Measurements from ENCODE around the gene ACTN3. TPM values are rescaled to one million over a fixed set of nuclear protein-coding genes. Genes with fewer than 3 reads are reported as not detected.

Gene ACTN3
- total and polyA plus RNA-seq, 3 donors from 2014 or later, result 1.7 to 6.8 (median 4.0) TPM

DNA sequence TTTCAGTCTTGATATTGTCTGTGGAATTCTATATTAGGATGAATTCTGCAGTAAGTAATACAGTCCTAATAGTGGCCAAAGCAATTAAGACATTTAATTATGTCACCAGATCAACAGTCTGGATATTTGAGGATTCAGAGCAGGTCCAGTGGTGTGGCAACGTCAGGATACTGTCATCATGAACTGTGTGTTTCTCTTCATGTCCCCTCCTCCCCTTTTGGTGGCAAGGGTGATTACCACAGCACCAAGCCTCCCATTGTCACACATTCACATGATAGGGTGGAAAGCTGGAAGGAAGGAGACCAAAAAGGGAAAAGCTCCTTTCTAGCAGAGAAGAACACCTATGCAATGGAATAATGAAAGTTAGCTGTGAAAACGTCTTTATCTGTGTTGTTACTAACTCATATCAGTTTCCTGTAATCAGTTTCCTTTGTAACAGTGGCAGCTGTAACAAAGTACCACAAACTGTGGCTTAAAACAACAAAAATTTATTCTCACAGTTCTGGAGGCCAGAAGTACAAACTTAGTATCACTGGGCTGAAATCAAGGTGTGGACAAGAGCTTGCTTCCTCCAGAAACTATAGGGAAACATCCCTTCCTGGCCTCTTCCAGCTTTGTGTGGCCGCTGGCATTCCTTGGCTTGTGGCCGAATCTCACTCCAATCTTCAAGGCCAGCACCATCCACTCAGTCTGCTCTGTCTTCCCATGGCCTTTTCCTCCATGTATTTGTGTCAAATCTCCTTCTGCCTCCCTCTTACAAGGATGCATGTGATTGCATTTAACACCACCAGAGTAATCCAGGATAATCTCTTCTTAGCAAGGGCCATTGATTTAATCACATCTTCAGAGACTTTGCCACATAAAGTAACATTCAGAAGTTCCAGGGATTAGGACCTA is 63.3 kb downstream of the ACTN3 start:
- no peaks in the 10 kb centered on the region for H3K9me3 ChIP-seq

DNA sequence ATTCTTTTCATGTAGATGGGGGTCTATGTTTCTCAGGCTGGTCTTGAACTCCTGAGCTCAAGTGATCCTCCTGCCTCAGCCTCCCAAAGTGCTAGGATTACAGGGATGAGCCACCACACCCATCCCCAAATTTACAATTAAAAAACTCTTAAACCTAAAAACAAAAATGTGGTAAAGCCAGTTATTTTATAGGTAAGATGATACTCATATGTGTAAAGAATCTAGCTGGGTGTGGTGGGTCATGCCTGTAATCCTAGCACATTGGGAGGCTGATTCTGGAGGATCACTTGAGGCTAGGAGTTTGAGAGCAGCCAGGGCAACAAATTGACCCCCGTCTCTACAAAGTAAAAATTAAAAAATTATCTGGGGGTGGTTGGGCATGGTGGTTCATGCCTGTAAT is 65.8 kb downstream of the ACTN3 start:
- TF ChIP-seq, protein P1, sequence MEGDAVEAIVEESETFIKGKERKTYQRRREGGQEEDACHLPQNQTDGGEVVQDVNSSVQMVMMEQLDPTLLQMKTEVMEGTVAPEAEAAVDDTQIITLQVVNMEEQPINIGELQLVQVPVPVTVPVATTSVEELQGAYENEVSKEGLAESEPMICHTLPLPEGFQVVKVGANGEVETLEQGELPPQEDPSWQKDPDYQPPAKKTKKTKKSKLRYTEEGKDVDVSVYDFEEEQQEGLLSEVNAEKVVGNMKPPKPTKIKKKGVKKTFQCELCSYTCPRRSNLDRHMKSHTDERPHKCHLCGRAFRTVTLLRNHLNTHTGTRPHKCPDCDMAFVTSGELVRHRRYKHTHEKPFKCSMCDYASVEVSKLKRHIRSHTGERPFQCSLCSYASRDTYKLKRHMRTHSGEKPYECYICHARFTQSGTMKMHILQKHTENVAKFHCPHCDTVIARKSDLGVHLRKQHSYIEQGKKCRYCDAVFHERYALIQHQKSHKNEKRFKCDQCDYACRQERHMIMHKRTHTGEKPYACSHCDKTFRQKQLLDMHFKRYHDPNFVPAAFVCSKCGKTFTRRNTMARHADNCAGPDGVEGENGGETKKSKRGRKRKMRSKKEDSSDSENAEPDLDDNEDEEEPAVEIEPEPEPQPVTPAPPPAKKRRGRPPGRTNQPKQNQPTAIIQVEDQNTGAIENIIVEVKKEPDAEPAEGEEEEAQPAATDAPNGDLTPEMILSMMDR (IDR thresholded peaks at IDR 0.05), result no peak
- no peak for TF ChIP-seq POLR2A (IDR thresholded peaks at IDR 0.05)
- Histone ChIP-seq H3K4me1 (peaks cover 26% of the 10 kb centered on the region), H3K36me3 (ENCODE audit: low read depth, missing control alignments) (no peaks in the 10 kb centered on the region), H3K4me3 (no peak overlapping the region), H3K27ac (no peak overlapping the region), H3K9me3 (no peaks in the 10 kb centered on the region), H3K27me3 (no peaks in the 10 kb centered on the region)
- WGBS, 2 donors, result 90 to 92% methylated on average over 1 of the region's 1 CpG
- intact Hi-C loops (cut with DNase I; ENCODE audit: low total_unique reads), result no loop called here
- no peak for DNase-seq

More for the DNA sequence above, 63.3 kb downstream of the ACTN3 start:
- Histone ChIP-seq H3K4me1 (peaks cover 29% of the 10 kb centered on the region), H3K27ac (peak overlapping the region in 1 of 2 donors; percentile 45), H3K27me3 (no peaks in the 10 kb centered on the region), H3K36me3 (ENCODE audit: low read depth, missing control alignments) (no peaks in the 10 kb centered on the region), H3K4me3 (no peak overlapping the region)
- intact Hi-C loops (cut with DNase I; ENCODE audit: low total_unique reads), result no loop called here
- TF ChIP-seq, protein P1 (IDR thresholded peaks at IDR 0.05), result no peak
- TF ChIP-seq POLR2A (IDR thresholded peaks at IDR 0.05), result no peak
- peak; percentile 53 for DNase-seq
- WGBS, 2 donors, result 51 to 56% methylated on average over 4 of the region's 4 CpGs

Other genes with a start within 250 kb of the ACTN3 start
- gene CD248, start 229.9 kb upstream of the ACTN3 start, total RNA-seq, result 1 to 10 TPM; 3.9 to 6.4 TPM
- 35.5 TPM for gene CD248, start 229.9 kb upstream of the ACTN3 start, polyA plus RNA-seq (ENCODE audit: insufficient read depth, low read depth, low replicate concordance)
- 1 to 10 TPM; 8.2 to 8.5 TPM for gene RIN1, start 210.5 kb upstream of the ACTN3 start, total RNA-seq
- gene RIN1, start 210.5 kb upstream of the ACTN3 start, polyA plus RNA-seq (ENCODE audit: insufficient read depth, low read depth, low replicate concordance), result 4.7 TPM
- 10 to 100 TPM; 55.5 to 59.4 TPM for gene BRMS1, start 201.8 kb upstream of the ACTN3 start, total RNA-seq
- 67.5 TPM for gene BRMS1, start 201.8 kb upstream of the ACTN3 start, polyA plus RNA-seq (ENCODE audit: insufficient read depth, low read depth, low replicate concordance)
- 10 to 100 TPM; 28.2 to 45.1 TPM for gene B4GAT1, start 199.3 kb upstream of the ACTN3 start, total RNA-seq
- gene B4GAT1, start 199.3 kb upstream of the ACTN3 start, polyA plus RNA-seq (ENCODE audit: insufficient read depth, low read depth, low replicate concordance), result 23.2 TPM
- 1 to 10 TPM; 1.6 to 3.1 TPM for gene SLC29A2, start 175.1 kb upstream of the ACTN3 start, total RNA-seq
- gene SLC29A2, start 175.1 kb upstream of the ACTN3 start, polyA plus RNA-seq (ENCODE audit: insufficient read depth, low read depth, low replicate concordance), result 1.2 TPM
- 1 to 10 TPM in 1 of 2 donors, under 1 TPM in 1; 0.50 to 1.4 TPM for gene NPAS4, start 125.9 kb upstream of the ACTN3 start, total RNA-seq
- gene NPAS4, start 125.9 kb upstream of the ACTN3 start, polyA plus RNA-seq (ENCODE audit: insufficient read depth, low read depth, low replicate concordance), result 0.09 TPM
- gene MRPL11, start 108.1 kb upstream of the ACTN3 start, total RNA-seq, result 10 to 100 TPM; 21.2 to 23.7 TPM
- 50.0 TPM for gene MRPL11, start 108.1 kb upstream of the ACTN3 start, polyA plus RNA-seq (ENCODE audit: insufficient read depth, low read depth, low replicate concordance)
- gene PELI3, start 80.0 kb upstream of the ACTN3 start, total RNA-seq, result 10 to 100 TPM; 13.0 to 17.7 TPM
- gene PELI3, start 80.0 kb upstream of the ACTN3 start, polyA plus RNA-seq (ENCODE audit: insufficient read depth, low read depth, low replicate concordance), result 10.2 TPM
- 10 to 100 TPM; 29.3 to 31.0 TPM for gene DPP3, start 66.5 kb upstream of the ACTN3 start, total RNA-seq
- 24.8 TPM for gene DPP3, start 66.5 kb upstream of the ACTN3 start, polyA plus RNA-seq (ENCODE audit: insufficient read depth, low read depth, low replicate concordance)
- gene BBS1, start 36.3 kb upstream of the ACTN3 start, total RNA-seq, result 10 to 100 TPM; 86.1 to 89.3 TPM
- 42.9 TPM for gene BBS1, start 36.3 kb upstream of the ACTN3 start, polyA plus RNA-seq (ENCODE audit: insufficient read depth, low read depth, low replicate concordance)
- gene ZDHHC24, start 855 bp upstream of the ACTN3 start, total RNA-seq, result 10 to 100 TPM; 20.7 to 23.3 TPM
- gene ZDHHC24, start 855 bp upstream of the ACTN3 start, polyA plus RNA-seq (ENCODE audit: insufficient read depth, low read depth, low replicate concordance), result 9.2 TPM
- 100 to 1,000 TPM; 125 to 164 TPM for gene CTSF, start 21.7 kb downstream of the ACTN3 start, total RNA-seq
- gene CTSF, start 21.7 kb downstream of the ACTN3 start, polyA plus RNA-seq (ENCODE audit: insufficient read depth, low read depth, low replicate concordance), result 242 TPM
- gene CCDC87, start 46.2 kb downstream of the ACTN3 start, total RNA-seq, result 10 to 100 TPM; 14.4 to 26.3 TPM
- gene CCDC87, start 46.2 kb downstream of the ACTN3 start, polyA plus RNA-seq (ENCODE audit: insufficient read depth, low read depth, low replicate concordance), result 37.2 TPM
- gene CCS, start 46.3 kb downstream of the ACTN3 start, total RNA-seq, result 10 to 100 TPM; 70.7 to 83.2 TPM
- 67.5 TPM for gene CCS, start 46.3 kb downstream of the ACTN3 start, polyA plus RNA-seq (ENCODE audit: insufficient read depth, low read depth, low replicate concordance)
- gene RBM14, start 69.7 kb downstream of the ACTN3 start, total RNA-seq, result 100 to 1,000 TPM; 146 to 149 TPM
- gene RBM14, start 69.7 kb downstream of the ACTN3 start, polyA plus RNA-seq (ENCODE audit: insufficient read depth, low read depth, low replicate concordance), result 85.2 TPM
- gene RBM4, start 91.8 kb downstream of the ACTN3 start, total RNA-seq, result 100 to 1,000 TPM in 1 of 2 donors, 10 to 100 TPM in 1; 95.2 to 123 TPM
- 137 TPM for gene RBM4, start 91.8 kb downstream of the ACTN3 start, polyA plus RNA-seq (ENCODE audit: insufficient read depth, low read depth, low replicate concordance)
- gene RBM4B, start 131.0 kb downstream of the ACTN3 start, total RNA-seq, result 10 to 100 TPM; 35.0 to 35.7 TPM
- 35.2 TPM for gene RBM4B, start 131.0 kb downstream of the ACTN3 start, polyA plus RNA-seq (ENCODE audit: insufficient read depth, low read depth, low replicate concordance)
- 100 to 1,000 TPM; 116 to 239 TPM for gene SPTBN2, start 182.3 kb downstream of the ACTN3 start, total RNA-seq
- gene SPTBN2, start 182.3 kb downstream of the ACTN3 start, polyA plus RNA-seq (ENCODE audit: insufficient read depth, low read depth, low replicate concordance), result 159 TPM

Measured in testis (tissue), 3 donors.